ENCODE results near the gene SLC4A3. TPM values are rescaled to one million over a fixed set of nuclear protein-coding genes. Genes with fewer than 3 reads are reported as not detected.

Gene SLC4A3
- total RNA-seq, 1 experiment from 2014 or later, result 8.7 TPM

- no peak for TF ChIP-seq PRDM15 (CRISPR knock-in tag; IDR thresholded peaks at IDR 0.05)
- TF ChIP-seq ZNF138 (CRISPR knock-in tag; conservative IDR thresholded peaks at IDR 0.05), result no peak
- no peak for TF ChIP-seq GTF2I (CRISPR knock-in tag; conservative IDR thresholded peaks at IDR 0.05)
These were observed 16.1 kb upstream of the SLC4A3 start (continued) for GRCh38 chr2:219611306-219611705.

GRCh38 chr2:219611866-219612576 lies 15.4 kb upstream of the SLC4A3 start:
- H3K27me3 Mint-ChIP-seq (ENCODE audit: low read depth), result no peaks in the 10 kb centered on the region
- CTCF ChIA-PET, result no interaction called here
- H3K4me1 Mint-ChIP-seq, result no peaks in the 10 kb centered on the region
- POLR2A ChIA-PET, result no interaction called here
- no peak overlapping the region for H3K4me3 Mint-ChIP-seq
- TF ChIP-seq ZNF263 (CRISPR knock-in tag; IDR thresholded peaks at IDR 0.05; ENCODE audit: low read depth) (no peak), NFYB (CRISPR knock-in tag; conservative IDR thresholded peaks at IDR 0.05; ENCODE audit: low read depth) (no peak), ZNF423 (CRISPR knock-in tag; IDR thresholded peaks at IDR 0.05) (no peak)
- peaks cover 14% of the 10 kb centered on the region for H3K36me3 Mint-ChIP-seq
- H3K9me3 Mint-ChIP-seq, result no peaks in the 10 kb centered on the region
- H3K27ac Mint-ChIP-seq, result peak overlapping the region; percentile 89; the same call in 1 of the 2 replicates
- no peak for ATAC-seq
- DNase-seq (ENCODE audit: low spot score), result no peak

DNA sequence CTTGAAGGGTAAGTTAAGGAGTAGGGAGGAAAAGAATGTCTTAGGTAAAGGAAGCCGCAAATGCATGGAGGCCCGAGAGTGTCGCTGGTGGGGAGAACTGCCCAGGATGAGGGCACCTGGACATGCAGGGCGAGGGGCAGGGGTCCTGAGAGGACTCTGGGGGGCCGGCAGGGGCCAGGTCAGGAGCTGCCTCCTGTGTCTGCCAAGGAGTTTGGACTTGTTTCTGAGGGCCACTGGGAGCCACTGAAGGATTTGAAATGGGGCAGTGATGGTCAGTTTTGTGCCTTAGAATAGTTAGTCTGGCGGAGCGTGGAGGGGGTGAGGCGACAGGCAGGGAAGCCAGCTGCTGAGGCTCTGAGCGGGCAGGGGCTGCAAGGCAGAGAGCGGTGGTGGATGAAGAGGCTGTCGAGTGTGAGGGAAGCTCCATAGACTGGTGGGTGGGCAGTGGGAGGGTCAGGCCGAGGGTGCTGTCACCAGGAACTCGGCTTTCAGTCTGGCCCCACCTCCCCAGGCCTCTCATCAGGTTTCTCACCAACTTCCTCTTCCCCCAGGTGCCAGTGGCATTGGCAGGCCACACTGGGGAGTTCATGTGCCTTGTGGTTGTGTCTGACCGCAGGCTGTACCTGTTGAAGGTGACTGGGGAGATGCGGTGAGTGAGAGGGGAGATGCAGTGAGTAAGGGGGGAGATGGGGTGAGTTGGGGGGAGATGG lies 14.7 kb upstream of the SLC4A3 start:
- CTCF ChIA-PET, result interaction anchor here (1.1 kb wide), 1 partner anchor 53 kb away, joined by 3 read pairs; no protein-coding TSS in a partner anchor

GRCh38 chr2:219613461-219614070 lies 13.9 kb upstream of the SLC4A3 start:
- Mint-ChIP-seq H3K4me1 (no peaks in the 10 kb centered on the region), H3K36me3 (peaks cover 12% of the 10 kb centered on the region), H3K9me3 (no peaks in the 10 kb centered on the region), H3K27ac (no peak overlapping the region), H3K27me3 (ENCODE audit: low read depth) (no peaks in the 10 kb centered on the region), H3K4me3 (no peak overlapping the region)
- POLR2A ChIA-PET, result no interaction called here
- CTCF ChIA-PET, result interaction anchor here (0.6 to 2.0 kb wide), 4 partner anchors 29 to 156 kb away, joined by 3 to 7 read pairs (median 4); no protein-coding TSS in a partner anchor
- no peak for ATAC-seq
- TF ChIP-seq ZMAT4 (CRISPR knock-in tag; IDR thresholded peaks at IDR 0.05) (no peak), ZSCAN18 (CRISPR knock-in tag; IDR thresholded peaks at IDR 0.05) (no peak), NR3C1 (CRISPR knock-in tag; conservative IDR thresholded peaks at IDR 0.05; ENCODE audit: low read depth) (no peak), ZBTB21 (CRISPR knock-in tag; IDR thresholded peaks at IDR 0.05; ENCODE audit: borderline replicate concordance) (no peak), FOXP1 (CRISPR knock-in tag; IDR thresholded peaks at IDR 0.05; ENCODE audit: borderline replicate concordance) (no peak)
- no peak for DNase-seq (ENCODE audit: low spot score)

More for the DNA sequence above, 14.7 kb upstream of the SLC4A3 start:
- Mint-ChIP-seq H3K27ac (peak overlapping the region; percentile 89; the same call in 1 of the 2 replicates), H3K27me3 (ENCODE audit: low read depth) (no peaks in the 10 kb centered on the region), H3K36me3 (peaks cover 12% of the 10 kb centered on the region), H3K9me3 (no peaks in the 10 kb centered on the region), H3K4me1 (no peaks in the 10 kb centered on the region), H3K4me3 (no peak overlapping the region)
- POLR2A ChIA-PET, result no interaction called here
- TF ChIP-seq CREM (CRISPR knock-in tag; IDR thresholded peaks at IDR 0.05), result no peak
- no peak for TF ChIP-seq NR1H2 (CRISPR knock-in tag; IDR thresholded peaks at IDR 0.05)
- DNase-seq (ENCODE audit: low spot score), result no peak
- no peak for ATAC-seq
